ENCODE measurements around the gene POLR1C.

Gene POLR1C, protein sequence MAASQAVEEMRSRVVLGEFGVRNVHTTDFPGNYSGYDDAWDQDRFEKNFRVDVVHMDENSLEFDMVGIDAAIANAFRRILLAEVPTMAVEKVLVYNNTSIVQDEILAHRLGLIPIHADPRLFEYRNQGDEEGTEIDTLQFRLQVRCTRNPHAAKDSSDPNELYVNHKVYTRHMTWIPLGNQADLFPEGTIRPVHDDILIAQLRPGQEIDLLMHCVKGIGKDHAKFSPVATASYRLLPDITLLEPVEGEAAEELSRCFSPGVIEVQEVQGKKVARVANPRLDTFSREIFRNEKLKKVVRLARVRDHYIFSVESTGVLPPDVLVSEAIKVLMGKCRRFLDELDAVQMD

DNA sequence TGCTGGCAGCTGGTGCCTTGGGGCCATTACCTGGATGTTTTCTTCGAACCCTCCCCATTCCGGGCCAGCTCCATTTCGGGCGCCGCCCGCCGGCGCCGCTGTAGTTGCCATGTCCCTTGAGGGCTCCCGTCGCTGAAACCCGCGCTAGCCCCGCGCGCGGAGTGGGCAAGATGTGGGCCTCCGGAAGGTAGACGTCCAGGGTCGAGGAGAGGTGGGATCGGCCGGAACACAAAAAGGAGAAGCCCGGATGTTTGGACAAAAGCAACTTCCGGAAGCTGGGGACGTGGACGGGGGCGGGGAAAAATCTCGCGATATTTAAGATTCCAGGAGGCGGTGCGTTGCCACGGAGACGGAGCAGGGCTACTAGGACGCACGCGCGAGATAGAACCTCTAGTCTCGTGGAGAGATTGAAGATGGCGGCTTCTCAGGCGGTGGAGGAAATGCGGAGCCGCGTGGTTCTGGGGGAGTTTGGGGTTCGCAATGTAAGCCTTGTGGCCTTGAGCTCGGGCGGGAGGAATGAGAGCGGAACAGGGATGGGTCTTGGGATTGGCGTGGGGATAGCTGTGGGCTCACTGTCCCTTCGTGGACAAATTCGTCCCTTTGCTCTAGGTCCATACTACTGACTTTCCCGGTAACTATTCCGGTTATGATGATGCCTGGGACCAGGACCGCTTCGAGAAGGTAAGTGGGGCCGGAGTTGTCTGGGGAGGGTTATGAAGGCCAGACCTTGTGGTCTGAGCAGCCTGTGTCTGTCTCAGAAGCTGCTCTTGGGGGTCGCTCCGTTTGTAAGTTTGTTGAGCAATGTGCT lies at the start of gene POLR1C, which contains the start of gene YIPF3:
Gene POLR1C, plus strand, starts transcription at position 393 of the 808 bp plus-strand sequence. Its CDS starts 21 bp downstream, at position 414.
Gene YIPF3, minus strand, starts transcription at position 230 of the 808 bp plus-strand sequence. Its CDS starts 119 bp downstream, at position 111.
- peak; percentile 19; the same call in 1 of the 2 replicates for TF ChIP-seq GATA2 (IDR thresholded peaks at IDR 0.05; ENCODE audit: low read depth, low read length)
- no peak for TF ChIP-seq GATA3 (IDR thresholded peaks at IDR 0.05; ENCODE audit: low read depth, low read length)

DNA sequence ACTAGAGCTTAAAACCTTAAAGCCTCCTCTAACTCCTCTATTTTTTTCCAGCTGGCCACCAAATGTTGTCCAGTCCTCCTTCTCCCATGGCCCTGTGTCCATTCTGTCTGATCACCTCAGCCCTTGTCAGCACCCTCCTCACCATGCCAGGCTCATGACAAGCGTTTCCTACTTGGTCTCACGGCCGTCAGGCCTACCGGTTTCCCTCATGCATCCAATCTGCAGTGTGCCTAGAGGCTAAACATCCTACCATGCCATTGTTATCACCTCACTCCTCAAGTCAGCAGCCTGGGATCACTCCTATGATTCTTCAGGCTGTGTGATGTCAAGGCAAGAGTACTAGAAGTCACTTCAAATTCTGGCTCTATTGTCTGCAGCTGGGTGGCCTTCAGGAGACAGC lies 49.1 kb upstream of the POLR1C start:
- TF ChIP-seq GATA3 (IDR thresholded peaks at IDR 0.05; ENCODE audit: low read depth, low read length) (no peak), GATA2 (IDR thresholded peaks at IDR 0.05; ENCODE audit: low read depth, low read length) (no peak)

DNA sequence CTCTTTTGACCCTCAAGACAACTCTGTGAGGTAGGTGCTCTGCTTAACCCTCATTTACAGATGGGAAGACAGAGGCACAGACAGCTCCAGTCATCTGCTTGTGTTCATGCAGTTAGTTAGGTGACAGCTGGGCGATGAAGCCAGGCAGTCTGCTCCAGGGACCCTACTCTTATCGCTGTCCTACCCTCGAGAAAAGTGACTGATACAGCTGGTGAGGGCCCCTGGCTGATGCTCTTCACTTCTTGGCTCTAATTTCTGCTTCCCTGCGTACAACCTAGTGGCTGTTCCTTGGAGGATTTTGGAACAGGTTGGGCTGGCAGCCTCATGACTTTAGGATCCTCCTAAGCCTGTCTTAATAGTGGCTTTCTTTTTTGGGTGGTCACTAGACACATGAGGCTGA lies 48.6 kb upstream of the POLR1C start:
- TF ChIP-seq GATA3 (IDR thresholded peaks at IDR 0.05; ENCODE audit: low read depth, low read length), result no peak
- no peak for TF ChIP-seq GATA2 (IDR thresholded peaks at IDR 0.05; ENCODE audit: low read depth, low read length)

DNA sequence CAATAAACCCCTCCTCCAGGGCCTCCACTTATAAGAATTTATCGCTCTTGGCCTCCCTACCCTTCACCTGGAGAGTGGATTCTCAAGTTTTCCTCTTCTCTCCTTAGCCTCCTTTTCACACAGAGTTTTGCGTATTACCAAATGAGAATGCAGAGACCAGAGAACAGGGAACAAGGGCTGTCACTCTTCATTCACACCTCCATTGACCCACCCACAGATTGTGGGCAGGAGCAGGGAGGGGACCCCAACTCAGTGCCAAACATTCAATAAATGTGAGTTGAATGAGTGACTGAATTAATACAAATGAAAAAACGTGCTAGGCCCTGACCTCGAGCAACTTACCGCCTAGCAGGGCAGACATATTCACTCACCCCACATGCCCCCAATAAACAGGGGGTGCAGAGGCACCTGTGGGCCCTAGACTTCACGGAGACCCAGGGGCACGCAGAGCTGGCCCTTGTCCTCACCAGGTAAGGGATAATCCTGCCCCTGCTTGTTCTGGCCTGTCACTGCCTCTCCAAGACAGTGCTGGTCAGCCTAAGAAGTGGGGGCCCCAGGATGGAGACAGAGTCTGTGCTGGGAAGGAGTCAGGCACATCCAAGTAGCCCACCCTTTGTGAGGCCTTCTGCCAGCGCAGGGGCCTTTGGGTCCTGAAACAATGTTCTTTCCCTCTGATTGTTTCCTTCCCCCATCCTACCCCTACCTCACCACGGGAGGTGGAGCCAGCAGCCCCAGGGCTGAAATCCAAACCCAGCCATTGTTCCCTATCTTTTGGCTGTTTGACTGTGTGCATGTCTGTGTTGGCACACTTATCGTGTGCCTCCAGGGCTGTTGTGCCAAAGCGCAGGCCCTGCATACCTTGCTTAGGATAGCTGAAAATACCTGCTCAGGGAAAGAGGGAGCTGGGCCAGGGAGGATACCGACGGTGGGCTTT lies 47.9 kb upstream of the POLR1C start:
- TF ChIP-seq GATA2 (IDR thresholded peaks at IDR 0.05; ENCODE audit: low read depth, low read length), result no peak
- no peak for TF ChIP-seq GATA3 (IDR thresholded peaks at IDR 0.05; ENCODE audit: low read depth, low read length)

DNA sequence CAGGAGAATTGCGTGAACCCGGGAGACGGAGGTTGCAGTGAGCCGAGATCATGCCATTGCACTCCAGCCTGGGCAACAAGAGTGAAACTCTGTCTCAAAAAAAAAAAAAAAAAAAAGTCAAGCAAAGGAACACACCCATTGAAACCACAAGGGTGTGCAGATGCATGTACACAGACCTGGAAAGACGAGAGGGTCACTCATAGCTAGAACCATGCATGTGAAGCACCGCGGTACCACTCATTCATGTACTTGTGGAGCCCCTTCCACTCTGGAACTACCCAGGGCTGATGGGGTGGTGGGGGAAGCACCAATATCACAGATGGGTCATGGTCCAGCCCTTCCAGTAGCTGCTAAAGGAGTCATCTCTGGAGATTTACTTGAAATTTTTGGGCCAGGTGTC lies 46.9 kb upstream of the POLR1C start:
- TF ChIP-seq GATA3 (IDR thresholded peaks at IDR 0.05; ENCODE audit: low read depth, low read length) (no peak), GATA2 (IDR thresholded peaks at IDR 0.05; ENCODE audit: low read depth, low read length) (no peak)

DNA sequence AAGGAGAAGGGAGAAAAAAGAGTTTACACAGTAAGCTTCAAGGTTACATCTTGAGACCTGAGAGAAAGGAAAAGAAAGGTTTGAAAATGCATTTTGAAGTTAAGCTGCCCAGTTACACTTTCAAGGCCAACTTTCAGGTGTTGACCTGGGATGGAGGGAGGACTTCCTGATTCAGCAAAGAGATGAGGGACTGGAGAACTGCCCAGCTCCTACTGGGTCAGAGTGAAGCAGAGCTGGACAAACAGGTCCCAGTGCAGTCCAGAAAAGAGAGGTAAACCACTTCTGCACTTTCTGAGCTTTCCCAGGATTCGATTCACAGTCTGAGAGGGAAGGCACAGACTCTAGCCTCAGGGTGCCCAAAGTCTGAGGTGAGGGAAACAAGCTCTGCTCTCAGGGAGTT lies 45.5 kb upstream of the POLR1C start:
- TF ChIP-seq GATA3 (IDR thresholded peaks at IDR 0.05; ENCODE audit: low read depth, low read length), result no peak
- TF ChIP-seq GATA2 (IDR thresholded peaks at IDR 0.05; ENCODE audit: low read depth, low read length), result no peak

DNA sequence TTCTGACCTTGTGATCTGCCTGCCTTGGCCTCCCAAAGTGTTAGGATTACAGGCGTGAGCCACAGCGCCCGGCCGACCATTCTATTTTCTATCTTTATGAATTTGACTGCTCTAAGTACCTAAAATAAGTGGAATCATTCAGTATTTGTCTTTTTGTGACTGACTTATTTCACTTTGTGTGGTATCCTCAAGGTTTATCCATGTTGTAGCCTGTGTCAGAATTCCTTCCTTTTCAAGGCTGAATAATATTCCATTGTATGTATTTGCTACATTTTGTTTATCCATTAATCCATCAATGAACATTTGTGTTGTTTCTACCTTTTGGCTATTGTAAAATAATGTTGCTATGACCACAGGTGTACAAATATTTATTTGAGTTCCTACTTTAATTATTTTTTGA lies 44.4 kb upstream of the POLR1C start:
- no peak for TF ChIP-seq GATA2 (IDR thresholded peaks at IDR 0.05; ENCODE audit: low read depth, low read length)
- TF ChIP-seq GATA3 (IDR thresholded peaks at IDR 0.05; ENCODE audit: low read depth, low read length), result no peak

DNA sequence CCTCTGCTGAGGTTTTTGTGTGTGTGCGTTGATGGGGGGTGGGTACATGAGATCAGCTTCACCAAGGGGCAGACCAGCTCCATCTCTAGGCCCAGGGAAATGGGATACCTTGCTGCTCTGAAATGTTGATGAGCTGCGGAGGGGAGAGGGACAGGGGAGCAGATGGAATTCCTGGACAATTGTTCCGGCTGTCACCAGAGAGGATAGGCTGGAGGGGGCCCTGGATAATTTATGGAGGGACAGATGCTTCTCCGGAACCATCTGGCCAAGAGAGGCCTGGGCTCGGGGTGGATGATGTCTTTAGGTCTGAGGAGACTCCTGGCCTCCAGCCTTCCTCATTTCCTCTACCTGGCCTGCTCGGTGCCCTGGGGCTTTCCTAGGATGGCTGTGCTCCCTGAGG lies 41.4 kb upstream of the POLR1C start:
- no peak for TF ChIP-seq GATA2 (IDR thresholded peaks at IDR 0.05; ENCODE audit: low read depth, low read length)
- no peak for TF ChIP-seq GATA3 (IDR thresholded peaks at IDR 0.05; ENCODE audit: low read depth, low read length)

DNA sequence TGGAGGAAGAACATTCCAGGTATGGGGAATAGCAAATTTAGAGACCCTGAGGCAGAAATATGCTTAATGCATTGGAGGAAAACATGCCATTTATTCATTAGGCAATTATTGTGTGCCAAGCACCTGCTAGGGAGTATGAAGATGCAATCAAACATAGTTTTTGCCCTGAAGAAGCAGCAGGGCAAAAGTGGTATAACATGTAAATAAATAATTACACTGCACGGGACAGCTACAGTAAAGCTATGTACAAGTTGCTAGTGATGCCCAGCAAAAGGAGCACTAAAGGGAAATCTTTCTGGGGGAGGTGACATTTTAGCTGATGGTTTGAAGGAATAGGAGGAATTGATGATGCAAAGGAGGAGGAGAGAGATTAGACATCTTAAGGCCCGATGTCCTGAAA lies 40.1 kb upstream of the POLR1C start:
- TF ChIP-seq GATA3 (IDR thresholded peaks at IDR 0.05; ENCODE audit: low read depth, low read length), result no peak
- TF ChIP-seq GATA2 (IDR thresholded peaks at IDR 0.05; ENCODE audit: low read depth, low read length), result no peak

DNA sequence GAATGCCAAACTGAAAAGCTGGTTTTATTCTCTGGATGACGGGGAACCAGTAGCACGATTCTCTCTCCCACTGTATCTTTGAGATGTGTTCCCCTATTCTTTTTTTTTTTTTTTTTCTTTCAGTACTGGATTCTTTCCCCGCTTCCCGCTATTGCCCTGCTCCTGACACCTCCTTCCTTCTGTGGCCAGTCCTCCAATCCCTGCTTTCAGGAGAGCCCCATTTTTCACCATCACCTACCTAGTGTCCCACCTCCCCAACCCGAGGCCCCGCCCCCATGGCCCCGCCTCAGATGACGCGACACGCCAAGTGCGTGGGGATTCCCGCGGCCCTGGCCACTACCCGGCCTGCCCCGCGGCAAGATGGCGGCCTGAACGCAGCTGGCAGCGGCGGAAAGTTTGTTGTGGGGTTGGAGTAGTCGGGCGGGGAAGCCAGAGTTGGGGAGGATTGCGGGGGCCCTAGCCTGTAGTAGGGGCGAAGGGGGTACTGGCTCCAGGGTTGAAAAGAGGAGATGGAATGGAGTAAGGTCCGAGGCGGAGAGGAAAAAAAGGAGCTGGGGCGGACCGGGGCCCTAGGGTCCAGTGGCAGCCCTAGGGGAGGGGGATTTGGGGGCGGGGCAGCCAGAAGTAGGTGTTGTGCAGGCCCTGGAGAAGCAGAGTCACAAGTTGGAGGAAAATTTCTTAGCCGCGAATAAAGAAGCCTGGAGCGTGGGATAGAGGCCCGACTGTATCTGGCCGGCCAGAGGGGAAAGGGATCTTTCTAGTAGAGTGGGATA lies 39.5 kb upstream of the POLR1C start, which contains the start of gene TJAP1:
Gene TJAP1, plus strand, starts transcription at position 336 of the 773 bp plus-strand sequence. CDS start 21,432 bp downstream, outside the sequence.
- TF ChIP-seq GATA3 (IDR thresholded peaks at IDR 0.05; ENCODE audit: low read depth, low read length) (no peak), GATA2 (IDR thresholded peaks at IDR 0.05; ENCODE audit: low read depth, low read length) (no peak)

DNA sequence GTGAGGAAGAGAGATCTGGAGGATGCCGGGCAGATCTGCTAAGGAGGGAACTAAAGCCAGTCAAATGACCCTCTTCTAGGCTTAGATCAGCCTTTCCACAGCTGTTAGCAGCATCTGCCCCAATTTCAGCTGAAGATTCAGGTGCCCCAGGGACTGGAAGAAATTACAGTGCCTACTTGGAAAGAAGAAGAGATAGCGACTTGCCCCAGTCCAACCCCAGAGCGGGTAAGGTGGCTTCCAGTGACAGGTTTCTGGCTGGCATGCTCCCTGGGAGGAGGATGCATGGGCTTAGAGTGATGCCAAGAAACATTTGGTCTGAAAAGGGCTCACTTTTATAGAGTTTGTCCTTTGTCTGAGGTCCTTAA lies 38.9 kb upstream of the POLR1C start:
- TF ChIP-seq GATA3 (IDR thresholded peaks at IDR 0.05; ENCODE audit: low read depth, low read length) (no peak), GATA2 (IDR thresholded peaks at IDR 0.05; ENCODE audit: low read depth, low read length) (no peak)

DNA sequence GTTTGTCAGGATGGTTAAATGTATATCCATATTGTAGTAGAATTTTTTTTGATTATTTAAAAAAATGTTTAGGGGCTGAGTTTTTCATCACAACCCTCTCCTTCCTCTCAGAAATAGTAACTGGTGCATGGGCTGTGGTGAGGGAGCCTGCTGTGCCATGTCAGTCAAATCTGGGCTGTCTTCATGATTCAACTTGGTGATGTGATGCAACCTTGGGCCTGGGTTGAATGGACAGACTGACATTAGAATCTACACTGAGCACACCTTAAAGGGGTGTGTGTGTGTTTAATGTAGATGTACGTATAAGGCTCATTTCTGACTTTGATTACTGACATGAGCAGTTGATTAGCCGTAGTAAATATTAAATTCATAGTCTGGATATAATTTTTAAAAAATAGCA lies 35.8 kb upstream of the POLR1C start:
- TF ChIP-seq GATA3 (IDR thresholded peaks at IDR 0.05; ENCODE audit: low read depth, low read length), result no peak

DNA sequence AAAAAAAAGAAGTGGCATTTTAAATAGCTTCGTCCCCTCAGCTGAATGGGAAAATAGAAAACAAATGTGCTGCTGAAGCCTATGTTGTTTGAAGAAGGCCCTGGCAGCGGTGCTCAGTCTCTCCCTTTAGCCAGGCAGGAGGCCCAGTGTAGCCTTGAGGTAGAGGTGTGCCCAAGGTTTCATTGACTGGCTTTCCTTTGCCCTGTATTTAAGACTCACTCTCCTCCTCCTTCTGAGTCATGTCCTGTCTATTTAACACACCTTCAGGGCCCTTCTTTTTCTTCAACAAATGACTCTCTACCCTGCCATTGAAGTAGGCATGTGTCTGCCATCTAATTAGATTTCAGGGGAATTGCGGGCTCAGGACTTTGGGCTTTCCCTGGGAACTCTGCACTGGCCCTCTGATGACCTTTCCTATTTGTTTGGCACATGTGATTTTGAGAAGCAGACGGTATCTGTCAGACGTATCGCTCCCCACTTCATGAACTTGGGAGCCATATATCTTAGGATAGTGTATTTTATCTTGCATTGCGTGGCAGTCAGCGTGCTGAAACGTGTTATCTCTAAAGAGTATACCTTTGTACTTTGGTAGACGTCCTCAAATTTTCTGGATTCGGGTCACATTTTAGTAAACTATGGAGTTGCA lies 35.2 kb upstream of the POLR1C start:
- no peak for TF ChIP-seq GATA2 (IDR thresholded peaks at IDR 0.05; ENCODE audit: low read depth, low read length)
- no peak for TF ChIP-seq GATA3 (IDR thresholded peaks at IDR 0.05; ENCODE audit: low read depth, low read length)
